ENCODE data around the gene ZC3H12D.
"Not testable (repeated sequence)": the region's sequence is repeated elsewhere in the genome, so short reads cannot be mapped to it uniquely, and the experiment has no call there.

The ZC3H12D gene

DNA sequence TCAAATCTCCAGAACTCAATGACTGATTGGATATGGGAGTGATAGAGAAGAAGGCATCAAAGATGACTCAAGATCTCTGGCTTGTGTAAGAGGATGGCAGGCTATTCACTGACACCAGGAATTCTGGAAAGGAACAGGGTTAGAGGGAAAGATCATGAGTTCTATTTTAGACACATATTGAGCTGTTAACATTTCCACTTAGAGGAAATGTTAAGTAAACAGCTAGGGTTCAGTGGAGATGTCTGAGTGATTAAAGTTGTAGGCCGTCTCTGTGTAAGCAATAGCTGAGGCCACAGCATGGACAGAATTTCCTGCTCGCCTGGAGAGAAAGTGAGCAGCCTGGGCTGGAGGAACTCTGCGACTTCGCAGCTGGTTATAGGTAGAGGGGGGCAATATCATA, 21.0 kb downstream of the ZC3H12D start:
- no peak for TF ChIP-seq CTCF (conservative IDR thresholded peaks at IDR 0.05; ENCODE audit: low read length)
- no peak for DNase-seq (ENCODE audit: low read depth)
- H3K4me3 ChIP-seq (ENCODE audit: low read length) = no peak overlapping the region

DNA sequence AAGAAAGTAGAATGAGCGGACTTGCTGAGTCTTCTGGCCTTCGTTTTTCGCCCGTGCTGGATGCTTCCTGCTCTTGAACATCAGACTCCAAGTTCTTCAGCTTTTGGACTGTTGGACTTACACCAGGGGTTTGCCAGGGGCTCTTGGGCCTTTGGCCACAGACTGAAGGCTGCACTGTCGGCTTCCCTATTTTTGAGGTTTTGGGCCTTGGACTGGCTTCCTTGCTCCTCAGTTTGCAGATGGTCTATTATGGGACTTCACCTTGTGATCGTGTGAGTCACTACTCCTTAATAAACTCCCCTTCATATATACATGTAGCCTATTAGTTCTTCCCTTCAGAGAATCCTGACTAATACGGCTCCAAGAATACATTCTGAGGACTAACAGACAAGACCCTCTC, 22.1 kb downstream of the ZC3H12D start:
- not testable (repeated sequence) for DNase-seq (ENCODE audit: low read depth); H3K4me3 ChIP-seq (ENCODE audit: low read length)

GRCh38 chr6:149461670-149462069, 23.1 kb downstream of the ZC3H12D start:
- no peak for DNase-seq (ENCODE audit: low read depth)
- no peak overlapping the region for H3K4me3 ChIP-seq (ENCODE audit: low read length)
- TF ChIP-seq CTCF (conservative IDR thresholded peaks at IDR 0.05; ENCODE audit: low read length) = no peak

GRCh38 chr6:149460249-149460648, 24.6 kb downstream of the ZC3H12D start:
- not testable (repeated sequence) for H3K4me3 ChIP-seq (ENCODE audit: low read length); DNase-seq (ENCODE audit: low read depth)

- no peak for TF ChIP-seq CTCF (conservative IDR thresholded peaks at IDR 0.05; ENCODE audit: low read length)
- H3K4me3 ChIP-seq (ENCODE audit: low read length) = no peak overlapping the region
- DNase-seq (ENCODE audit: low read depth) = no peak
Observed at GRCh38 chr6:149459761-149460160, 25.1 kb downstream of the ZC3H12D start.

GRCh38 chr6:149458806-149459205, 26.0 kb downstream of the ZC3H12D start:
- no peak for DNase-seq (ENCODE audit: low read depth)
- no peak overlapping the region for H3K4me3 ChIP-seq (ENCODE audit: low read length)
- no peak for TF ChIP-seq CTCF (conservative IDR thresholded peaks at IDR 0.05; ENCODE audit: low read length)

GRCh38 chr6:149458196-149458595, 26.6 kb downstream of the ZC3H12D start:
- DNase-seq (ENCODE audit: low read depth) = no peak
- H3K4me3 ChIP-seq (ENCODE audit: low read length) = no peak overlapping the region
- no peak for TF ChIP-seq CTCF (conservative IDR thresholded peaks at IDR 0.05; ENCODE audit: low read length)

DNA sequence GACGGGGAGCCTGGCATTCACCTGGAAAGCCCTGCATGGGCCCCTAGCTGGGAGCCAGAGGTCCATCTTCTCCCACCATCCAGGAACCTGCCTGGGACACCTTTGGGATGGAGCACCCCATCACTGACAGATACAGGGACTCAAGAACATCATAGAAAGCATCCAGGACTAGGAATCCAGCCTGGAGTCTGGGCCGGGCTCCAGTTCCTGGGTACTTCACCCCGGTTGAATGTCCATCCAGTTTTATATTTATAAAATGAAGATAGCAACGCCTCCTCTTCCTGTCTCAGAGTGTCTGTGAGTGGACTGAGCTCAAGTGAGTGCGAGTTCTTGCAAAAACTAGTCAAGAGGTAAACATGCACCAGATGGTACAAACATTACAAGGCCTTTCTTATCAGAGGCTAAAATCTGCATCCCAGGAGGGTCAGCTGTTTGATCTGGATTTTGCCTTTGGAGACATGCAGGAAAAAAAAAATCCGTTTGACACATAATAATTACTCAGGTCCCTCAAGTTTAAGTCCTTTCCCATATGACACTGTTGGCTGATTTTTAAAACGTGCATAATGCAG, 27.4 kb downstream of the ZC3H12D start:
- no peak for TF ChIP-seq CTCF (conservative IDR thresholded peaks at IDR 0.05; ENCODE audit: low read length)
- no peak for DNase-seq (ENCODE audit: low read depth)
- H3K4me3 ChIP-seq (ENCODE audit: low read length) = no peak overlapping the region

All from AG10803 (cell line).